ENCODE results near the gene SPINK9.

Gene SPINK9

GRCh38 chr5:148383564-148384379 is 48.4 kb downstream of the SPINK9 start, which contains the start of gene FBXO38 (continued):
- no peak for TF ChIP-seq ZFP69B (tag by site-specific recombination; IDR thresholded peaks at IDR 0.05)
- no peak for TF ChIP-seq ZNF423 (tag by site-specific recombination; IDR thresholded peaks at IDR 0.05)
- no peak for TF ChIP-seq ZFP41 (tag by site-specific recombination; IDR thresholded peaks at IDR 0.05; ENCODE audit: borderline replicate concordance)
- no peak for TF ChIP-seq ZNF157 (tag by site-specific recombination; IDR thresholded peaks at IDR 0.05)
- 0 out of 2 replicates have a peak, but pooled peaks have one; percentile 42 for TF ChIP-seq ZBTB8A (tag by site-specific recombination; IDR thresholded peaks at IDR 0.05)
- TF ChIP-seq ZNF112 (tag by site-specific recombination; IDR thresholded peaks at IDR 0.05) = no peak
- TF ChIP-seq ZNF704 (tag by site-specific recombination; IDR thresholded peaks at IDR 0.05) = no peak
- TF ChIP-seq ZNF26 (tag by site-specific recombination; IDR thresholded peaks at IDR 0.05) = no peak
- TF ChIP-seq ZFP3 (tag by site-specific recombination; IDR thresholded peaks at IDR 0.05; ENCODE audit: low read depth) = no peak
- no peak for TF ChIP-seq ZNF548 (tag by site-specific recombination; IDR thresholded peaks at IDR 0.05)
- TF ChIP-seq ZNF324 (tag by site-specific recombination; IDR thresholded peaks at IDR 0.05) = peak; percentile 56
- no peak for TF ChIP-seq TRIM28 (IDR thresholded peaks at IDR 0.05; ENCODE audit: borderline replicate concordance, low read length)
- peak; percentile 87 for TF ChIP-seq SP3 (tag by site-specific recombination; IDR thresholded peaks at IDR 0.05)
- no peak for TF ChIP-seq KLF7 (tag by site-specific recombination; IDR thresholded peaks at IDR 0.05; ENCODE audit: borderline replicate concordance)
- TF ChIP-seq ZBTB48 (tag by site-specific recombination; IDR thresholded peaks at IDR 0.05) = peak; percentile 98
- TF ChIP-seq ZNF571 (tag by site-specific recombination; IDR thresholded peaks at IDR 0.05) = no peak
- TF ChIP-seq ZNF169 (tag by site-specific recombination; IDR thresholded peaks at IDR 0.05) = no peak
- no peak for TF ChIP-seq MEIS1 (CRISPR knock-in tag; IDR thresholded peaks at IDR 0.05; ENCODE audit: borderline replicate concordance)
- TF ChIP-seq ZNF473 (tag by site-specific recombination; IDR thresholded peaks at IDR 0.05) = no peak
- no peak for TF ChIP-seq ZNF404 (tag by site-specific recombination; IDR thresholded peaks at IDR 0.05)
- TF ChIP-seq YY1 (tag by site-specific recombination; IDR thresholded peaks at IDR 0.05) = peak; percentile 99
- TF ChIP-seq ZNF362 (tag by site-specific recombination; IDR thresholded peaks at IDR 0.05) = peak; percentile 64; the same call in 1 of the 2 replicates
- TF ChIP-seq ZNF76 (tag by site-specific recombination; IDR thresholded peaks at IDR 0.05; ENCODE audit: borderline replicate concordance, low read depth) = peak; percentile 84
- TF ChIP-seq ZNF391 (tag by site-specific recombination; IDR thresholded peaks at IDR 0.05; ENCODE audit: borderline replicate concordance, low read depth) = no peak
- TF ChIP-seq ZNF776 (tag by site-specific recombination; IDR thresholded peaks at IDR 0.05; ENCODE audit: borderline replicate concordance) = no peak
- no peak for TF ChIP-seq GLIS1 (tag by site-specific recombination; IDR thresholded peaks at IDR 0.05)
- TF ChIP-seq ZNF48 (tag by site-specific recombination; IDR thresholded peaks at IDR 0.05) = no peak
- TF ChIP-seq ZNF266 (tag by site-specific recombination; IDR thresholded peaks at IDR 0.05; ENCODE audit: low read depth) = no peak
- no peak for TF ChIP-seq ZNF121 (tag by site-specific recombination; IDR thresholded peaks at IDR 0.05)
- no peak for TF ChIP-seq ZNF16 (tag by site-specific recombination; IDR thresholded peaks at IDR 0.05; ENCODE audit: low read depth)
- TF ChIP-seq ZNF354C (tag by site-specific recombination; IDR thresholded peaks at IDR 0.05; ENCODE audit: borderline replicate concordance, low read depth) = no peak
- TF ChIP-seq ZNF639 (tag by site-specific recombination; IDR thresholded peaks at IDR 0.05) = peak; percentile 79; the same call in 1 of the 2 replicates
- peak; percentile 71 for TF ChIP-seq ZFHX2 (tag by site-specific recombination; conservative IDR thresholded peaks at IDR 0.05)
- no peak for TF ChIP-seq ZNF133 (tag by site-specific recombination; IDR thresholded peaks at IDR 0.05)
- no peak for TF ChIP-seq ZNF19 (tag by site-specific recombination; IDR thresholded peaks at IDR 0.05; ENCODE audit: low read depth)
- TF ChIP-seq IKZF3 (tag by site-specific recombination; IDR thresholded peaks at IDR 0.05) = no peak
